K562 (cell line): Measurements from ENCODE around the gene SLC25A29. TPM values are rescaled to one million over a fixed set of nuclear protein-coding genes. Genes with fewer than 3 reads are reported as not detected.
A peak's percentile ranks its signal among the peaks of the same experiment; 100 is the strongest.

ENCODE experiments used
- ATAC-seq: fragments of 200-7000 bp; cut with Tn5 transposase; 3 replicates; pipeline ENCODE4 v1.9.1; 2020; ENCODE audit warnings: moderate library complexity
- BruUV-seq: library from RNA; stranded (reverse); fragments of 400-500 nt; replicated peaks from 2 replicates; lab custom pipeline; 2021; lab: Mats Ljungman, UMichigan
- CTCF ChIA-PET: fragments of 300-600 bp; formaldehyde crosslinking; extraction: SDS; loops from one replicate; lab custom pipeline; 2021; ENCODE audit warnings: low intra/inter-chr PET ratio; lab: Yijun Ruan, JAX
- POLR2A ChIA-PET: fragments of 300-600, 350-650 bp; sonication (Branson Sonifier 250); formaldehyde crosslinking; extraction: SDS; loops from one replicate; lab custom pipeline; 2021; ENCODE audit warnings: antibody characterized with exemption, inconsistent platforms; lab: Yijun Ruan, JAX
- DNase-seq, 4 experiments: peaks; one replicate each; pipeline versions ENCODE4 v3.0.0 to v3.0.0-alpha.2; 2011 to 2018; ENCODE audit warnings: low spot score in 3 of 4, mixed read lengths in 3 of 4; ENCODE audit errors: extremely low read depth in 1 of 4
- FAIRE-seq: peaks from 2 replicates; lab custom pipeline; 2011; peaks lifted over from hg19 to GRCh38; lab: Jason Lieb, UNC
- H2AFZ ChIP-seq: 2 replicates; pipeline ENCODE4 v1.6.0; 2011; ENCODE audit warnings: low read depth, low read length, control low read depth, inconsistent platforms
- H3K27ac ChIP-seq: fragments of 200-600 bp; 3 replicates; pipeline ENCODE4 v1.8.0; 2011; ENCODE audit warnings: low read depth, mild to moderate bottlenecking, control low read depth, inconsistent platforms, low read length, moderate library complexity, mixed read lengths; ENCODE audit errors: extremely low read depth
- H3K27me3 ChIP-seq, 2 experiments: fragments of 300-600 bp in 1 of 2; 2 replicates in 1 of 2; 3 replicates in 1 of 2; pipeline versions ENCODE4 v1.6.0 to v1.8.0; 2011; ENCODE audit warnings: inconsistent platforms in 2 of 2, low read length in 2 of 2, mild to moderate bottlenecking in 1 of 2, mixed read lengths in 1 of 2, moderate library complexity in 1 of 2; ENCODE audit not compliant: control insufficient read depth in 2 of 2, insufficient read depth in 2 of 2
- H3K36me3 ChIP-seq: fragments of 300-600 bp; 3 replicates; pipeline ENCODE4 v1.8.0; 2011; ENCODE audit warnings: mild to moderate bottlenecking, low read length, inconsistent platforms; ENCODE audit not compliant: control insufficient read depth, insufficient read depth
- H3K4me1 ChIP-seq, 2 experiments: fragments of 200-600 bp in 1 of 2; replicated peaks in 1 of 2; 2 replicates in 1 of 2; 3 replicates in 1 of 2; pipeline versions ENCODE4 v1.5.1 to v1.8.0; 2011; ENCODE audit warnings: inconsistent platforms in 2 of 2, low read length in 2 of 2, mild to moderate bottlenecking in 1 of 2, mixed read lengths in 1 of 2, moderate library complexity in 1 of 2; ENCODE audit not compliant: control insufficient read depth in 2 of 2, insufficient read depth in 2 of 2
- H3K4me2 ChIP-seq: 2 replicates; pipeline ENCODE4 v1.6.1; 2011; ENCODE audit warnings: low read length, control low read depth, inconsistent platforms, mixed read lengths; ENCODE audit not compliant: insufficient read depth
- H3K4me3 ChIP-seq: fragments of 200-600 bp; sonication (generic), shearing (Covaris generic); 2 replicates; pipeline ENCODE4 v1.5.1; 2016; ENCODE audit warnings: control low read depth, inconsistent platforms
- H3K79me2 ChIP-seq: fragments of 200-600 bp; 3 replicates; pipeline ENCODE4 v1.8.0; 2011; ENCODE audit warnings: low read length, inconsistent platforms; ENCODE audit not compliant: control insufficient read depth, insufficient read depth
- H3K9ac ChIP-seq, 2 experiments: 2 replicates each; pipeline versions ENCODE4 v1.6.0 to v1.6.1; 2011; ENCODE audit warnings: low read depth in 2 of 2, low read length in 2 of 2, control low read depth in 1 of 2, inconsistent platforms in 1 of 2, mild to moderate bottlenecking in 1 of 2, mixed read lengths in 1 of 2; ENCODE audit not compliant: insufficient read depth in 1 of 2
- H3K9me1 ChIP-seq: one replicate; pipeline ENCODE4 v1.6.0; 2011; ENCODE audit warnings: inconsistent platforms, mild to moderate bottlenecking, low read length, moderate library complexity; ENCODE audit not compliant: control insufficient read depth, insufficient read depth
- H3K9me3 ChIP-seq: replicated peaks from 2 replicates; pipeline ENCODE4 v1.5.1; 2011; ENCODE audit warnings: low read depth, low read length, inconsistent platforms; ENCODE audit not compliant: control insufficient read depth, insufficient read depth
- H4K20me1 ChIP-seq: replicated peaks from 2 replicates; pipeline ENCODE4 v1.6.1; 2011; ENCODE audit warnings: low read length, inconsistent platforms, mixed read lengths; ENCODE audit not compliant: control insufficient read depth, insufficient read depth
- CEBPG ChIP-seq, 3 experiments: fragments of 200-800 bp in 1 of 3; sonication (Bioruptor generic) in 1 of 3; sonication (generic) in 1 of 3; formaldehyde crosslinking in 1 of 3; IDR thresholded peaks in 2 of 3; conservative IDR thresholded peaks in 1 of 3; 2 replicates each; pipeline versions ENCODE4 v1.6.1 to v1.8.0; 2016 to 2022; ENCODE audit warnings: missing compliant biosample characterization in 2 of 3, missing genetic modification characterization in 2 of 3, mild to moderate bottlenecking in 1 of 3, missing genetic modification reagents in 1 of 3
- ERF ChIP-seq: fragments of 450-650 bp; formaldehyde crosslinking; IDR thresholded peaks from 2 replicates; pipeline ENCODE4 v1.4.0; 2020; ENCODE audit warnings: mild to moderate bottlenecking, mixed read lengths
- FOXM1 ChIP-seq, 2 experiments: fragments of 450-650 bp in 1 of 2; sonication (generic) in 1 of 2; formaldehyde crosslinking in 1 of 2; IDR thresholded peaks; 2 replicates each; pipeline versions ENCODE4 v1.6.1 to v1.9.0; 2017 to 2022; ENCODE audit warnings: low read depth in 2 of 2, mild to moderate bottlenecking in 2 of 2, missing genetic modification reagents in 1 of 2, moderate library complexity in 1 of 2
- MEF2A ChIP-seq: IDR thresholded peaks from 2 replicates; pipeline ENCODE4 v1.6.1; 2011; ENCODE audit warnings: low read depth, mild to moderate bottlenecking, low read length, moderate library complexity; ENCODE audit not compliant: control insufficient read depth
- NUFIP1 ChIP-seq: fragments of 450-650 bp; IDR thresholded peaks from 2 replicates; pipeline ENCODE4 v1.6.1; 2018; ENCODE audit not compliant: partially characterized antibody
- POLR2B ChIP-seq: fragments of 450-650 bp; IDR thresholded peaks from 2 replicates; pipeline ENCODE4 v1.6.1; 2018; ENCODE audit warnings: low read depth; ENCODE audit not compliant: partially characterized antibody
- POLR2G ChIP-seq: fragments of 200-400 bp; formaldehyde crosslinking; IDR thresholded peaks from 2 replicates; pipeline ENCODE4 v1.6.1; 2017; ENCODE audit warnings: low read depth, mild to moderate bottlenecking, antibody characterized with exemption, low read length, moderate library complexity
- RBM22 ChIP-seq: fragments of 200-400 bp; formaldehyde crosslinking; IDR thresholded peaks from 2 replicates; pipeline ENCODE4 v1.6.1; 2018; ENCODE audit warnings: low read length, low read depth; ENCODE audit not compliant: poor library complexity, severe bottlenecking
- SIRT6 ChIP-seq: IDR thresholded peaks from one replicate; pipeline ENCODE4 v1.6.1; 2012; ENCODE audit warnings: low read depth, mild to moderate bottlenecking, control low read depth, inconsistent platforms, low read length, moderate library complexity
- U2AF1 ChIP-seq: fragments of 200-400 bp; formaldehyde crosslinking; optimal IDR thresholded peaks from 2 replicates; pipeline ENCODE3; 2017; ENCODE audit warnings: mild to moderate bottlenecking, low read depth, low read length, moderate library complexity
- YY1 ChIP-seq, 3 experiments: IDR thresholded peaks; 2 replicates each; pipeline ENCODE4 v1.6.1; 2011; ENCODE audit warnings: low read length in 2 of 3, mild to moderate bottlenecking in 2 of 3, moderate library complexity in 2 of 3, borderline replicate concordance in 1 of 3, control low read depth in 1 of 3, low read depth in 1 of 3; ENCODE audit not compliant: insufficient read depth in 3 of 3, insufficient replicate concordance in 2 of 3, control insufficient read depth in 1 of 3, insufficient read length in 1 of 3; ENCODE audit errors: extremely low read depth in 1 of 3
- ZBTB43 ChIP-seq: sonication (generic); formaldehyde crosslinking; IDR thresholded peaks from 2 replicates; pipeline ENCODE4 v1.8.0; 2023; ENCODE audit warnings: mild to moderate bottlenecking, missing genetic modification reagents
- WGBS: fragments of 100-300 bp; shearing (Covaris generic); methylation state at CpG from one replicate; pipeline ENCODE4 v1.1.6; 2016; ENCODE audit warnings: low coverage, mixed read lengths; ENCODE audit not compliant: insufficient coverage; ENCODE audit errors: missing lambda C conversion rate; 5-methylcytosine and 5-hydroxymethylcytosine counted together
- in situ Hi-C: fragments of 300-500 bp; cut with MboI; formaldehyde crosslinking; loops from 4 replicates; pipeline ENCODE4 v1.15.0; 2018; ENCODE audit warnings: inconsistent platforms, mixed read lengths
- intact Hi-C: fragments of 100-400 bp; cut with micrococcal nuclease; formaldehyde crosslinking; loops from 2 replicates; pipeline ENCODE4 v1.14.2; 2022
- polyA plus RNA-seq, 8 experiments: library from polyadenylated mRNA; depleted of rRNA in 4 of 8; stranded (reverse) in 5 of 8; unstranded in 3 of 8; fragments of >200 nt; fragmentation: Nextera tagmentation in 2 of 8; fragmentation: Illumina TruSeq in 1 of 8; extraction: Ambion mirVana in 2 of 8; extraction: Trizol in 1 of 8; gene quantifications; 2 replicates each; pipeline versions ENCODE4 v1.2.1 to v1.2.3, GENCODE V29; 2011 to 2014; ENCODE audit warnings: inconsistent platforms in 1 of 8, missing spikeins in 1 of 8
- total RNA-seq, 7 experiments: library from RNA; depleted of rRNA in 6 of 7; stranded (reverse); fragments of >200 nt in 6 of 7; fragmentation: Illumina TruSeq in 2 of 7; extraction: Trizol in 2 of 7; gene quantifications; 2 replicates each; pipeline versions ENCODE4 v1.2.1 to v1.2.3, GENCODE V29; 2011 to 2021; ENCODE audit warnings: low replicate concordance in 1 of 7

Gene SLC25A29
- total and polyA plus RNA-seq, 9 of the 15 experiments (the other 6 are each of a cell fraction or from before 2014, with no cell fraction given), result 0.07 to 17.5 (median 4.8) TPM

GRCh38 chr14:100334904-100335303 is 28.7 kb upstream of the SLC25A29 start:
- FAIRE-seq (no peak), DNase-seq (no peak), ATAC-seq (no peak)
- CTCF ChIA-PET, result no interaction called here
- in situ Hi-C loops (no loop called here), intact Hi-C loops (no loop called here)
- POLR2A ChIA-PET, result interaction anchor here (1.3 to 5.7 kb wide), 2 partner anchors 12 to 13 kb away, joined by 5 to 29 read pairs; partner anchors contain the start of gene SLC25A47
- H3K4me1 ChIP-seq, result peaks cover 0 to 11% of the 10 kb centered on the region in 2 experiments; a peak in 2 of 5 replicates
- peaks cover 9% of the 10 kb centered on the region; the same call in 1 of the 2 replicates for H4K20me1 ChIP-seq
- H2AFZ ChIP-seq, result no peak overlapping the region
- H3K9ac ChIP-seq, result peak overlapping the region in 1 of 2 experiments; percentile 64; a peak in 2 of 4 replicates
- no TSS peak for BruUV-seq
- no peaks in the 10 kb centered on the region for H3K9me1 ChIP-seq
- no peaks in the 10 kb centered on the region for H3K79me2 ChIP-seq
- 92% methylated on average over 12 of the region's 12 CpGs for WGBS
- no peak overlapping the region for H3K4me3 ChIP-seq
- no peaks in the 10 kb centered on the region for H3K9me3 ChIP-seq
- no peak overlapping the region for H3K4me2 ChIP-seq
- H3K36me3 ChIP-seq, result peaks cover 48% of the 10 kb centered on the region; the same call in 2 of the 3 replicates
- no peaks in the 10 kb centered on the region for H3K27me3 ChIP-seq
- no peak overlapping the region for H3K27ac ChIP-seq
- TF ChIP-seq RBM22, result peak; percentile 60
- peak; percentile 69 for TF ChIP-seq POLR2G
- TF ChIP-seq U2AF1, result no peak

- Histone ChIP-seq H3K9ac (no peak overlapping the region), H3K9me1 (no peaks in the 10 kb centered on the region), H3K4me1 (peaks cover 0 to 22% of the 10 kb centered on the region in 2 experiments; a peak in 2 of 5 replicates), H3K27ac (no peak overlapping the region), H3K4me2 (no peak overlapping the region), H4K20me1 (peaks cover 9% of the 10 kb centered on the region; the same call in 1 of the 2 replicates), H3K36me3 (peaks cover 41% of the 10 kb centered on the region; the same call in 2 of the 3 replicates), H3K4me3 (no peak overlapping the region), H3K9me3 (no peaks in the 10 kb centered on the region), H2AFZ (no peak overlapping the region), H3K27me3 (no peaks in the 10 kb centered on the region), H3K79me2 (no peaks in the 10 kb centered on the region)
- intact Hi-C loops, result no loop called here
- ChIA-PET CTCF (no interaction called here), POLR2A (interaction anchor here (0.6 to 5.7 kb wide), 5 partner anchors 10 to 276 kb away, joined by 3 to 29 read pairs (median 4); partner anchors contain the start of gene SLC25A47)
- WGBS, result 72% methylated on average over 6 of the region's 7 CpGs
- ATAC-seq (peak; percentile 1; the same call in 2 of the 3 replicates), FAIRE-seq (no peak), DNase-seq (no peak)
- TSS peak; percentile 87 for BruUV-seq
- in situ Hi-C loops, result no loop called here
- no peak for TF ChIP-seq ZBTB43 (CRISPR knock-in tag)
- TF ChIP-seq NUFIP1, result no peak
- TF ChIP-seq YY1 (IDR thresholded peaks at IDR 0.05; ENCODE audit: borderline replicate concordance in 1 of 3, control insufficient read depth in 1 of 3, extremely low read depth in 1 of 3, insufficient read depth in 3 of 3, insufficient read length in 1 of 3, insufficient replicate concordance in 2 of 3, low read depth in 1 of 3, low read length in 2 of 3), result no peak
- no peak for TF ChIP-seq SIRT6
- no peak for TF ChIP-seq CEBPG (CRISPR knock-in tag; IDR thresholded peaks at IDR 0.05)
- TF ChIP-seq CEBPG (tag; conservative IDR thresholded peaks at IDR 0.05 in 1 of 2, IDR thresholded peaks at IDR 0.05 in 1 of 2), result no peak
- TF ChIP-seq ERF (CRISPR knock-in tag), result no peak
- no peak for TF ChIP-seq POLR2B
- no peak for TF ChIP-seq MEF2A
- TF ChIP-seq FOXM1 (IDR thresholded peaks at IDR 0.05; ENCODE audit: low read depth), result no peak
- no peak for TF ChIP-seq FOXM1 (CRISPR knock-in tag; IDR thresholded peaks at IDR 0.05; ENCODE audit: low read depth)
These were observed 27.6 kb upstream of the SLC25A29 start for GRCh38 chr14:100333827-100334226.
